CD14-positive monocyte (primary cell): ENCODE measurements around the gene KIF2A. TPM values are rescaled to one million over a fixed set of nuclear protein-coding genes. Genes with fewer than 3 reads are reported as not detected.

Experiments
- DNase-seq, 3 donors: peaks; one replicate each; pipeline ENCODE4 v3.0.0-alpha.2; 2011 to 2022
- H2AFZ ChIP-seq: 2 replicates; pipeline ENCODE4 v1.6.0; 2012; ENCODE audit warnings: mild to moderate bottlenecking, low read depth, low read length, inconsistent platforms; ENCODE audit not compliant: insufficient read depth, poor library complexity, severe bottlenecking
- H3K27ac ChIP-seq, 2 donors: 1 replicate in 1 of 2; 2 replicates in 1 of 2; pipeline ENCODE4 v1.5.1; 2012 to 2013; ENCODE audit warnings: low read length in 2 of 2, control low read depth in 1 of 2, inconsistent platforms in 1 of 2, low read depth in 1 of 2, mild to moderate bottlenecking in 1 of 2
- H3K27me3 ChIP-seq, 2 donors: one replicate each; pipeline versions ENCODE4 v1.6.0 to v1.6.1; 2011 to 2013; ENCODE audit warnings: low read length in 2 of 2; ENCODE audit not compliant: control insufficient read depth in 2 of 2, insufficient read depth in 2 of 2
- H3K36me3 ChIP-seq, 2 donors: replicated peaks in 1 of 2; 1 replicate in 1 of 2; 2 replicates in 1 of 2; pipeline versions ENCODE4 v1.5.1 to v1.6.1; 2012 to 2013; ENCODE audit warnings: low read length in 2 of 2, control low read depth in 1 of 2, inconsistent platforms in 1 of 2, mild to moderate bottlenecking in 1 of 2; ENCODE audit not compliant: insufficient read depth in 2 of 2, control insufficient read depth in 1 of 2
- H3K4me1 ChIP-seq, 2 donors: 1 replicate in 1 of 2; 2 replicates in 1 of 2; pipeline versions ENCODE4 v1.5.1 to v1.6.1; 2012 to 2013; ENCODE audit warnings: low read length in 2 of 2, control low read depth in 1 of 2, inconsistent platforms in 1 of 2, mild to moderate bottlenecking in 1 of 2, moderate library complexity in 1 of 2; ENCODE audit not compliant: insufficient read depth in 2 of 2, control insufficient read depth in 1 of 2
- H3K4me2 ChIP-seq: replicated peaks from 2 replicates; pipeline ENCODE3; 2012; ENCODE audit warnings: low read length, moderate library complexity, mild to moderate bottlenecking; ENCODE audit not compliant: poor library complexity, severe bottlenecking; ENCODE audit errors: extremely low read depth
- H3K4me3 ChIP-seq, 3 experiments: fragments of 200-600 bp in 1 of 3; sonication (generic) in 1 of 3; replicated peaks in 1 of 3; 1 replicate in 2 of 3; 2 replicates in 1 of 3; pipeline ENCODE4 v1.5.1; 2011 to 2013; ENCODE audit warnings: low read length in 3 of 3, mild to moderate bottlenecking in 3 of 3, control low read depth in 2 of 3, low read depth in 2 of 3, inconsistent platforms in 1 of 3, moderate library complexity in 1 of 3
- H3K79me2 ChIP-seq: 2 replicates; pipeline ENCODE4 v1.6.0; 2012; ENCODE audit warnings: mild to moderate bottlenecking, control low read depth, inconsistent platforms, low read length, moderate library complexity; ENCODE audit not compliant: insufficient read depth
- H3K9ac ChIP-seq: 2 replicates; pipeline ENCODE4 v1.6.0; 2017; ENCODE audit warnings: low read length, mild to moderate bottlenecking; ENCODE audit not compliant: insufficient read depth, poor library complexity, severe bottlenecking
- H3K9me3 ChIP-seq, 2 donors: replicated peaks in 1 of 2; 1 replicate in 1 of 2; 2 replicates in 1 of 2; pipeline versions ENCODE4 v1.5.1 to v1.6.1; 2012 to 2013; ENCODE audit warnings: low read length in 2 of 2, control low read depth in 1 of 2; ENCODE audit not compliant: control insufficient read depth in 1 of 2, insufficient read depth in 1 of 2
- H4K20me1 ChIP-seq: 2 replicates; pipeline ENCODE4 v1.6.0; 2012; ENCODE audit warnings: mild to moderate bottlenecking, low read length, control low read depth, moderate library complexity; ENCODE audit not compliant: insufficient read depth
- H3K27ac Mint-ChIP-seq, 7 donors: one replicate each; pipeline ENCODE4 v1.8.0; 2020; ENCODE audit warnings: mild to moderate bottlenecking in 7 of 7, mixed read lengths in 7 of 7, moderate library complexity in 6 of 7, inconsistent platforms in 2 of 7
- H3K27me3 Mint-ChIP-seq, 3 donors: one replicate each; pipeline ENCODE4 v1.8.0; 2021 to 2022; ENCODE audit warnings: low read depth in 3 of 3, mild to moderate bottlenecking in 3 of 3, mixed read lengths in 3 of 3, moderate library complexity in 3 of 3, inconsistent platforms in 1 of 3
- H3K36me3 Mint-ChIP-seq, 2 donors: one replicate each; pipeline ENCODE4 v1.8.0; 2020; ENCODE audit warnings: mixed read lengths in 2 of 2, inconsistent platforms in 1 of 2, mild to moderate bottlenecking in 1 of 2
- H3K4me1 Mint-ChIP-seq: one replicate; pipeline ENCODE4 v1.8.0; 2020; ENCODE audit warnings: mild to moderate bottlenecking, mixed read lengths
- H3K4me3 Mint-ChIP-seq, 2 donors: one replicate each; pipeline ENCODE4 v1.8.0; 2020; ENCODE audit warnings: mild to moderate bottlenecking in 2 of 2, mixed read lengths in 2 of 2, moderate library complexity in 1 of 2
- H3K9me3 Mint-ChIP-seq, 7 donors: one replicate each; pipeline ENCODE4 v1.8.0; 2020 to 2022; ENCODE audit warnings: mixed read lengths in 7 of 7, mild to moderate bottlenecking in 6 of 7, moderate library complexity in 6 of 7, inconsistent platforms in 2 of 7
- WGBS: methylation state at CpG from one replicate; pipeline ENCODE4 v1.1.5; 2013; ENCODE audit warnings: missing lambda C conversion rate; ENCODE audit not compliant: insufficient coverage; 5-methylcytosine and 5-hydroxymethylcytosine counted together
- intact Hi-C, 2 donors: fragments of 100-400 bp; cut with micrococcal nuclease; formaldehyde crosslinking; loops; one replicate each; pipeline versions ENCODE4 v1.15.0 to v1.15.1; 2023
- polyA plus RNA-seq, 3 donors: library from polyadenylated mRNA; depleted of rRNA in 1 of 3; unstranded in 2 of 3; stranded (reverse) in 1 of 3; fragments of 300-500 nt in 2 of 3; fragments of >200 nt in 1 of 3; fragmentation: Illumina TruSeq in 2 of 3; gene quantifications; 1 replicate in 2 of 3; 2 replicates in 1 of 3; pipeline ENCODE4 v1.2.3, GENCODE V29; 2012 to 2021
- TF ChIP-seq, protein P1 (sequence below): fragments of 200-600 bp; IDR thresholded peaks from one replicate; pipeline ENCODE4 v1.8.0; 2022; ENCODE audit warnings: antibody characterized with exemption, mild to moderate bottlenecking

KIF2A gene
- polyA plus RNA-seq, 3 donors = 9.7 to 24.6 (median 21.7) TPM

DNA sequence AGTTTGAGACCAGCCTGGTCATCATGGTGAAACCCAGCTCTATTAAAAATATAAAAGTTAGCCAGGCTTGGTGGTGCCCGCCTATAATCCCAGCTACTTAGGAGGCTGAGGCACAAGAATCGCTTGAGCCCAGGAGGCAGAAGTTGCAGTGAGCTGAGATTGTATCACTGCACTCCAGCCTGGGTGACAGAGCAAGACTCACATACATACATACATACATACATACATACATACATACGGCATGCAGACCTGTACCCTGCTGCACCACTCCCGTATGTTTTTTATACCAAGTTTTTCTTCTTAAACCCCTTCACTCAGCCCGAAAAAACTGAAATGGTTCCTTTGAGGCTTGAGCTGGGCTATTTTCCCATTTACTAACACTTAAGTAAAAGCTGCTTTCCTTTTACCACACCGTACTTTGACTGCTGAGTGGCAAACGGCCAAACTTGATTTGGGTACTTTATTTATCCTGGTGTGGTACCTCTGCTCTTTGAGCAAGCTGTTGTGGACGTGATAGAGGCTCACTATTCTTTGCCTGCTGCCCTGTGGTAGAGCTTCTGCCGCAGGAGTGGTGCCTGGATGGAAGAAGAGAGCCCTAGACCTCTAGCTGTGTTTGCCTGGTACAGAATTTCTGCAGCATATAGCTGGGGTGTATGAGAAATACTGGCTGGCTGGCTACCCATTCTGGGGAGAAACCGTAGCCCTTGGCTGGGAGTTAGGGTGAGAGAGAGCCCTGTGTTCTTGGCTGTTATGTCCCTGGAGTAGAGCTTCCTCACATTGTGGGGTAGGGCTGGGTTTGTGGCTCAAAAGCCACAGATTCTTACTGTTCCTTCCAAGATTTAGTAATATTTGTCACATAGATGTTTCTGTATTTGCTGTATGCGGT is 126.0 kb downstream of the KIF2A start:
- WGBS = 49% methylated on average over 9 of the region's 11 CpGs

DNA sequence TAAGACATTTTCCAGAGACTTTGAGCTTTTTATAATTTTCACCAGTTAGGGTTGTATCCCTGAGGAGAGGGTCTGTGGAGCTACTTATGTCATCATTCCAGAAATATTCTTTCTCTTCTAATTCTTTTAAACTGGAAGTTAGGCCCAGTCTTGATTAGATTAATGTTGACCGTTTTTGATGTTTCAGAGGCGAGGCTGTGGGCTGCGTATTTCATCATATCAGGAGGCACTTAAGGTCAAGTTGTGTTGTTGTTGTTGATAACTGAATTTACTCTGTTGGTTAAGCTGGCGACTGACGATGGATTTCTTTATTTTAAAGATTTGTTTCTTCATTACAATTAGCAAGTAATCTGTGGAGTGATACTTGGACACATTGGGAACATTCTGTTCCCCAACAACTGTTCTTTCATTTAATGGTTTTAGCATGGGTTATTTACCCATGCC is 126.6 kb downstream of the KIF2A start:
- H3K4me3 Mint-ChIP-seq = peak overlapping the region in 1 of 2 donors; percentile 78
- peaks cover 3% of the 10 kb centered on the region for H4K20me1 ChIP-seq
- H3K4me3 ChIP-seq = peak overlapping the region in 1 of 3 experiments; percentile 20
- peaks cover 23 to 26% of the 10 kb centered on the region in 2 donors for H3K4me1 ChIP-seq
- TF ChIP-seq, protein P1, sequence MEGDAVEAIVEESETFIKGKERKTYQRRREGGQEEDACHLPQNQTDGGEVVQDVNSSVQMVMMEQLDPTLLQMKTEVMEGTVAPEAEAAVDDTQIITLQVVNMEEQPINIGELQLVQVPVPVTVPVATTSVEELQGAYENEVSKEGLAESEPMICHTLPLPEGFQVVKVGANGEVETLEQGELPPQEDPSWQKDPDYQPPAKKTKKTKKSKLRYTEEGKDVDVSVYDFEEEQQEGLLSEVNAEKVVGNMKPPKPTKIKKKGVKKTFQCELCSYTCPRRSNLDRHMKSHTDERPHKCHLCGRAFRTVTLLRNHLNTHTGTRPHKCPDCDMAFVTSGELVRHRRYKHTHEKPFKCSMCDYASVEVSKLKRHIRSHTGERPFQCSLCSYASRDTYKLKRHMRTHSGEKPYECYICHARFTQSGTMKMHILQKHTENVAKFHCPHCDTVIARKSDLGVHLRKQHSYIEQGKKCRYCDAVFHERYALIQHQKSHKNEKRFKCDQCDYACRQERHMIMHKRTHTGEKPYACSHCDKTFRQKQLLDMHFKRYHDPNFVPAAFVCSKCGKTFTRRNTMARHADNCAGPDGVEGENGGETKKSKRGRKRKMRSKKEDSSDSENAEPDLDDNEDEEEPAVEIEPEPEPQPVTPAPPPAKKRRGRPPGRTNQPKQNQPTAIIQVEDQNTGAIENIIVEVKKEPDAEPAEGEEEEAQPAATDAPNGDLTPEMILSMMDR = no peak
- H3K36me3 Mint-ChIP-seq = peaks cover 2 to 8% of the 10 kb centered on the region in 2 donors
- peak overlapping the region; percentile 31 for H3K4me2 ChIP-seq
- H3K9ac ChIP-seq = peak overlapping the region; percentile 36
- H3K9me3 Mint-ChIP-seq = no peaks in the 10 kb centered on the region
- no peaks in the 10 kb centered on the region for H3K27me3 Mint-ChIP-seq
- H3K27ac ChIP-seq = peak overlapping the region in 1 of 2 donors; percentile 73
- no peaks in the 10 kb centered on the region for H3K27me3 ChIP-seq
- intact Hi-C loops = no loop called here
- peaks cover 57% of the 10 kb centered on the region for H3K79me2 ChIP-seq
- peak overlapping the region; percentile 11 to 87 (median 75) for H3K27ac Mint-ChIP-seq
- H2AFZ ChIP-seq = peak overlapping the region; percentile 19
- H3K9me3 ChIP-seq = no peaks in the 10 kb centered on the region
- 20% methylated on average over 1 of the region's 5 CpGs for WGBS
- peaks cover 0 to 2% of the 10 kb centered on the region in 2 donors for H3K36me3 ChIP-seq
- DNase-seq = no peak
- peaks cover 33% of the 10 kb centered on the region for H3K4me1 Mint-ChIP-seq

More for the DNA sequence above, 126.0 kb downstream of the KIF2A start:
- H3K27me3 Mint-ChIP-seq = no peaks in the 10 kb centered on the region
- H3K9me3 Mint-ChIP-seq = no peaks in the 10 kb centered on the region
- no peak for DNase-seq
- TF ChIP-seq, protein P1 = no peak
- H3K36me3 ChIP-seq = no peaks in the 10 kb centered on the region
- H3K4me1 Mint-ChIP-seq = peaks cover 33% of the 10 kb centered on the region
- peak overlapping the region; percentile 36 for H3K9ac ChIP-seq
- peak overlapping the region; percentile 29 to 73 for H3K27ac ChIP-seq
- H3K4me3 Mint-ChIP-seq = peak overlapping the region in 1 of 2 donors; percentile 78
- H3K36me3 Mint-ChIP-seq = peaks cover 0 to 6% of the 10 kb centered on the region in 2 donors
- H3K27ac Mint-ChIP-seq = peak overlapping the region; percentile 11 to 87 (median 75)
- H3K4me1 ChIP-seq = peaks cover 23 to 26% of the 10 kb centered on the region in 2 donors
- peaks cover 64% of the 10 kb centered on the region for H3K79me2 ChIP-seq
- H2AFZ ChIP-seq = peak overlapping the region; percentile 19
- H4K20me1 ChIP-seq = peaks cover 3% of the 10 kb centered on the region
- H3K4me2 ChIP-seq = peak overlapping the region; percentile 31
- peak overlapping the region in 1 of 3 experiments; percentile 20 for H3K4me3 ChIP-seq
- H3K9me3 ChIP-seq = no peaks in the 10 kb centered on the region
- intact Hi-C loops = no loop called here
- H3K27me3 ChIP-seq = no peaks in the 10 kb centered on the region

Other genes starting within 250 kb of the KIF2A start
- 10 to 100 TPM; 10.1 to 27.6 (median 25.1) TPM for gene DIMT1, start 97.7 kb downstream of the KIF2A start, polyA plus RNA-seq
- 1 to 10 TPM; 4.4 to 5.5 (median 5.3) TPM for gene IPO11, start 106.6 kb downstream of the KIF2A start, polyA plus RNA-seq